Measurements from ENCODE around the gene MYO10.

- TF ChIP-seq CTCF (IDR thresholded peaks at IDR 0.05; ENCODE audit: insufficient read depth, low read depth, low read length) (no peak), EZH2 (IDR thresholded peaks at IDR 0.05; ENCODE audit: insufficient read depth, low read length) (no peak)
These were observed 13.7 kb downstream of the MYO10 start for GRCh38 chr5:16922430-16922829.
